H9 (cell line): ENCODE measurements around the gene TXNL4A. TPM values are rescaled to one million over a fixed set of nuclear protein-coding genes. Genes with fewer than 3 reads are reported as not detected.

ENCODE experiments used
- DNase-seq: peaks from one replicate; pipeline ENCODE4 v3.0.0-alpha.2; 2017
- H2AFZ ChIP-seq: one replicate; pipeline ENCODE4 v1.6.1; 2013; ENCODE audit warnings: mild to moderate bottlenecking, low read length, control low read depth, moderate library complexity
- H2AK5ac ChIP-seq: 2 replicates; pipeline ENCODE4 v1.6.1; 2013; ENCODE audit warnings: low read length, control low read depth, mixed read lengths; ENCODE audit not compliant: insufficient read length
- H2BK120ac ChIP-seq: one replicate; pipeline ENCODE4 v1.6.1; 2013; ENCODE audit warnings: low read depth, mild to moderate bottlenecking, low read length, control low read depth, inconsistent platforms; ENCODE audit not compliant: poor library complexity, severe bottlenecking
- H2BK12ac ChIP-seq: 2 replicates; pipeline ENCODE4 v1.6.1; 2013; ENCODE audit warnings: low read length, control low read depth, mixed read lengths, low read depth; ENCODE audit not compliant: insufficient read length
- H2BK15ac ChIP-seq: 2 replicates; pipeline ENCODE4 v1.6.1; 2013; ENCODE audit warnings: low read depth, low read length, control low read depth
- H2BK20ac ChIP-seq: one replicate; pipeline ENCODE4 v1.6.1; 2013; ENCODE audit warnings: low read depth, mild to moderate bottlenecking, low read length, control low read depth, inconsistent platforms; ENCODE audit not compliant: poor library complexity, severe bottlenecking
- H2BK5ac ChIP-seq: 2 replicates; pipeline ENCODE4 v1.6.1; 2013; ENCODE audit warnings: low read length, control low read depth, mixed read lengths; ENCODE audit not compliant: insufficient read length
- H3K14ac ChIP-seq: 2 replicates; pipeline ENCODE4 v1.6.1; 2013; ENCODE audit warnings: low read length, control low read depth; ENCODE audit not compliant: insufficient read depth
- H3K18ac ChIP-seq: 2 replicates; pipeline ENCODE4 v1.6.1; 2013; ENCODE audit warnings: low read depth, mild to moderate bottlenecking, mixed read lengths, low read length, control low read depth; ENCODE audit not compliant: insufficient read length
- H3K23ac ChIP-seq: 2 replicates; pipeline ENCODE4 v1.6.1; 2013; ENCODE audit warnings: low read length, control low read depth, mixed read lengths, low read depth; ENCODE audit not compliant: insufficient read length
- H3K23me2 ChIP-seq: 2 replicates; pipeline ENCODE4 v1.6.1; 2013; ENCODE audit warnings: low read depth, mild to moderate bottlenecking, mixed read lengths, low read length, control low read depth; ENCODE audit not compliant: insufficient read length, poor library complexity, severe bottlenecking
- H3K27ac ChIP-seq: 2 replicates; pipeline ENCODE4 v1.5.1; 2013; ENCODE audit warnings: low read length, control low read depth, mixed read lengths, low read depth; ENCODE audit not compliant: insufficient read length
- H3K27me3 ChIP-seq: 2 replicates; pipeline ENCODE4 v1.6.1; 2013; ENCODE audit warnings: low read length, control low read depth, inconsistent platforms; ENCODE audit not compliant: insufficient read depth
- H3K4ac ChIP-seq: 2 replicates; pipeline ENCODE4 v1.6.1; 2013; ENCODE audit warnings: low read depth, mild to moderate bottlenecking, control low read depth, inconsistent platforms, low read length, moderate library complexity
- H3K4me1 ChIP-seq: 2 replicates; pipeline ENCODE4 v1.6.1; 2013; ENCODE audit warnings: low read length, control low read depth, inconsistent platforms; ENCODE audit not compliant: insufficient read depth
- H3K4me2 ChIP-seq: 2 replicates; pipeline ENCODE4 v1.6.1; 2013; ENCODE audit warnings: low read length, control low read depth, mixed read lengths; ENCODE audit not compliant: insufficient read length, insufficient read depth
- H3K56ac ChIP-seq: 2 replicates; pipeline ENCODE4 v1.6.1; 2013; ENCODE audit warnings: low read depth, mild to moderate bottlenecking, mixed read lengths, low read length, control low read depth; ENCODE audit not compliant: insufficient read length
- H3K79me1 ChIP-seq: 2 replicates; pipeline ENCODE4 v1.6.1; 2013; ENCODE audit warnings: low read depth, mild to moderate bottlenecking, moderate library complexity, low read length, control low read depth, inconsistent platforms; ENCODE audit not compliant: insufficient read depth, poor library complexity, severe bottlenecking
- H3K79me2 ChIP-seq: 2 replicates; pipeline ENCODE4 v1.6.1; 2013; ENCODE audit warnings: low read length, control low read depth, inconsistent platforms; ENCODE audit not compliant: insufficient read depth
- H3K9ac ChIP-seq: 2 replicates; pipeline ENCODE4 v1.6.1; 2013; ENCODE audit warnings: low read length, control low read depth, mixed read lengths; ENCODE audit not compliant: insufficient read length; ENCODE audit errors: extremely low read depth
- H3K9me3 ChIP-seq: one replicate; pipeline ENCODE4 v1.6.1; 2013; ENCODE audit warnings: low read depth, low read length, inconsistent platforms; ENCODE audit not compliant: control insufficient read depth
- H3T11ph ChIP-seq: one replicate; pipeline ENCODE4 v1.6.1; 2013; ENCODE audit warnings: mild to moderate bottlenecking, low read length, control low read depth, inconsistent platforms
- H4K20me1 ChIP-seq: one replicate; pipeline ENCODE4 v1.6.1; 2013; ENCODE audit not compliant: control insufficient read depth, insufficient read length, insufficient read depth
- H4K5ac ChIP-seq: 2 replicates; pipeline ENCODE4 v1.6.1; 2013; ENCODE audit warnings: low read depth, mild to moderate bottlenecking, mixed read lengths, low read length, control low read depth; ENCODE audit not compliant: insufficient read length
- H4K8ac ChIP-seq: replicated peaks from 2 replicates; pipeline ENCODE4 v1.6.1; 2013; ENCODE audit warnings: low read length, control low read depth, mixed read lengths, low read depth; ENCODE audit not compliant: insufficient read length
- H4K91ac ChIP-seq: 2 replicates; pipeline ENCODE4 v1.6.1; 2013; ENCODE audit warnings: low read depth, mild to moderate bottlenecking, moderate library complexity, mixed read lengths, low read length, control low read depth; ENCODE audit not compliant: insufficient read length
- H3K27ac Mint-ChIP-seq, 3 experiments: 2 replicates in 2 of 3; 3 replicates in 1 of 3; pipeline ENCODE4 v1.8.0; 2020 to 2021; ENCODE audit warnings: mixed read lengths in 3 of 3, mild to moderate bottlenecking in 1 of 3, moderate library complexity in 1 of 3
- H3K27me3 Mint-ChIP-seq: 2 replicates; pipeline ENCODE4 v1.8.0; 2021; ENCODE audit warnings: low read depth, mild to moderate bottlenecking, moderate library complexity, mixed read lengths
- H3K36me3 Mint-ChIP-seq, 3 experiments: 2 replicates in 2 of 3; 3 replicates in 1 of 3; pipeline ENCODE4 v1.8.0; 2020 to 2021; ENCODE audit warnings: low read depth in 3 of 3, mixed read lengths in 3 of 3; ENCODE audit not compliant: insufficient read depth in 1 of 3
- H3K4me1 Mint-ChIP-seq, 2 experiments: 2 replicates each; pipeline ENCODE4 v1.8.0; 2020; ENCODE audit warnings: mixed read lengths in 2 of 2
- H3K4me3 Mint-ChIP-seq, 2 experiments: 2 replicates in 1 of 2; 3 replicates in 1 of 2; pipeline ENCODE4 v1.8.0; 2020 to 2021; ENCODE audit warnings: mild to moderate bottlenecking in 2 of 2, mixed read lengths in 2 of 2, moderate library complexity in 1 of 2
- H3K9me3 Mint-ChIP-seq, 2 experiments: 2 replicates in 1 of 2; 3 replicates in 1 of 2; pipeline ENCODE4 v1.8.0; 2020; ENCODE audit warnings: mild to moderate bottlenecking in 2 of 2, mixed read lengths in 2 of 2, moderate library complexity in 1 of 2
- WGBS: extraction: QIAGEN DNeasy Blood & Tissue Kit; methylation state at CpG from one replicate; pipeline ENCODE4 v1.1.7; 2013; ENCODE audit warnings: missing lambda C conversion rate, low lambda C conversion rate, mixed read lengths; ENCODE audit not compliant: insufficient read length; ENCODE audit errors: extremely low coverage; 5-methylcytosine and 5-hydroxymethylcytosine counted together
- total RNA-seq: library from RNA; stranded (reverse); gene quantifications from 2 replicates; pipeline ENCODE4 v1.2.1, GENCODE V29; 2021
- TF ChIP-seq, protein P1 (sequence below): fragments of 200-600 bp; sonication (generic); conservative IDR thresholded peaks from 3 replicates; pipeline ENCODE4 v1.8.0; 2021; ENCODE audit warnings: antibody characterized with exemption, mild to moderate bottlenecking

TXNL4A gene
- total RNA-seq, 1 experiment from 2014 or later = 163 TPM

- Histone ChIP-seq H3K79me1 (no peaks in the 10 kb centered on the region), H3K23me2 (no peaks in the 10 kb centered on the region), H3K56ac (no peak overlapping the region), H2AK5ac (no peak overlapping the region), H3K18ac (no peak overlapping the region), H3T11ph (no peak overlapping the region), H3K27ac (no peak overlapping the region), H2BK15ac (no peak overlapping the region), H3K4ac (no peak overlapping the region), H2BK12ac (no peak overlapping the region), H2BK20ac (no peak overlapping the region), H3K27me3 (no peaks in the 10 kb centered on the region; the same call in 1 of the 2 replicates), H2AFZ (no peak overlapping the region), H3K9me3 (peaks cover 5% of the 10 kb centered on the region), H3K4me1 (no peaks in the 10 kb centered on the region), H3K79me2 (no peaks in the 10 kb centered on the region), H4K91ac (no peak overlapping the region), H4K5ac (no peak overlapping the region), H4K20me1 (no peaks in the 10 kb centered on the region), H3K4me2 (no peak overlapping the region), H4K8ac (no peak overlapping the region), H3K9ac (no peak overlapping the region), H2BK5ac (no peak overlapping the region), H2BK120ac (no peak overlapping the region), H3K23ac (no peak overlapping the region), H3K14ac (no peak overlapping the region; the same call in 1 of the 2 replicates)
- H3K9me3 Mint-ChIP-seq = peaks cover 37 to 42% of the 10 kb centered on the region in 2 experiments
- H3K4me1 Mint-ChIP-seq = peaks cover 13% of the 10 kb centered on the region in 2 experiments
- DNase-seq = no peak
- H3K36me3 Mint-ChIP-seq = peaks cover 14 to 49% (median 27%) of the 10 kb centered on the region in 3 experiments
- no peak overlapping the region; a peak in 1 of 5 replicates for H3K4me3 Mint-ChIP-seq
- H3K27me3 Mint-ChIP-seq = peaks cover 4% of the 10 kb centered on the region; the same call in 1 of the 2 replicates
- TF ChIP-seq, protein P1, sequence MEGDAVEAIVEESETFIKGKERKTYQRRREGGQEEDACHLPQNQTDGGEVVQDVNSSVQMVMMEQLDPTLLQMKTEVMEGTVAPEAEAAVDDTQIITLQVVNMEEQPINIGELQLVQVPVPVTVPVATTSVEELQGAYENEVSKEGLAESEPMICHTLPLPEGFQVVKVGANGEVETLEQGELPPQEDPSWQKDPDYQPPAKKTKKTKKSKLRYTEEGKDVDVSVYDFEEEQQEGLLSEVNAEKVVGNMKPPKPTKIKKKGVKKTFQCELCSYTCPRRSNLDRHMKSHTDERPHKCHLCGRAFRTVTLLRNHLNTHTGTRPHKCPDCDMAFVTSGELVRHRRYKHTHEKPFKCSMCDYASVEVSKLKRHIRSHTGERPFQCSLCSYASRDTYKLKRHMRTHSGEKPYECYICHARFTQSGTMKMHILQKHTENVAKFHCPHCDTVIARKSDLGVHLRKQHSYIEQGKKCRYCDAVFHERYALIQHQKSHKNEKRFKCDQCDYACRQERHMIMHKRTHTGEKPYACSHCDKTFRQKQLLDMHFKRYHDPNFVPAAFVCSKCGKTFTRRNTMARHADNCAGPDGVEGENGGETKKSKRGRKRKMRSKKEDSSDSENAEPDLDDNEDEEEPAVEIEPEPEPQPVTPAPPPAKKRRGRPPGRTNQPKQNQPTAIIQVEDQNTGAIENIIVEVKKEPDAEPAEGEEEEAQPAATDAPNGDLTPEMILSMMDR = no peak
- H3K27ac Mint-ChIP-seq = no peak overlapping the region
- no CpG with 5 or more reads among the region's 9 CpGs for WGBS
These were observed 59.8 kb downstream of the TXNL4A start for GRCh38 chr18:79928563-79928960.
